ENCODE measurements around the gene WDR64. TPM values are rescaled to one million over a fixed set of nuclear protein-coding genes. Genes with fewer than 3 reads are reported as not detected.
A peak's percentile ranks its signal among the peaks of the same experiment; 100 is the strongest.

The WDR64 gene
- total and polyA plus RNA-seq, 2 experiments from 2014 or later, result not detected

DNA sequence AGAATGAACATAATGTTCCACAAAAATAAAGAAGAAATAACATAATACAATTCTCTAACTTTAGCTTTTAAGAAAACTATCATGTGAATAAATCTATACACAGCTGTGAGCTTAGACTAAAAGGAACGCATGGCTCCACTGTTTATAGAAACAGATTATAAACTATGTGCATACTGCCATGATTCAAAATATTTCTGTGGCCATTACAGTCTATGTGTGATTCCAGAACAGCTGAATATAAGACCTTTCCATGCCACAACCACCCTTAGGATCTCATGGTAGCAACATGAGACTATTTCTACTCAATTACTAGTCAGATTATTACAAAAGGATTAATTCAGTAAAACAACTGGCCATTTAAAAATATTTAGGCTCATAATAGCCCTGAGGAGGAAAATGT, 15.8 kb upstream of the WDR64 start:
- TF ChIP-seq ZNF331 (CRISPR knock-in tag; IDR thresholded peaks at IDR 0.05; ENCODE audit: low read depth) (no peak), EZH2phosphoT487 (IDR thresholded peaks at IDR 0.05; ENCODE audit: unreplicated experiment) (no peak), POLR2AphosphoS5 (IDR thresholded peaks at IDR 0.05; ENCODE audit: low read depth) (no peak), STAT1 (IDR thresholded peaks at IDR 0.05; ENCODE audit: unreplicated experiment) (no peak), NANOG (IDR thresholded peaks at IDR 0.05; ENCODE audit: borderline replicate concordance) (no peak), CREB1 (CRISPR knock-in tag; IDR thresholded peaks at IDR 0.05; ENCODE audit: low read depth) (no peak), JUNB (IDR thresholded peaks at IDR 0.05; ENCODE audit: unreplicated experiment) (no peak), ETS1 (IDR thresholded peaks at IDR 0.05) (no peak), EZH2 (IDR thresholded peaks at IDR 0.05; ENCODE audit: low read depth, unreplicated experiment) (no peak), ZNF114 (CRISPR knock-in tag; IDR thresholded peaks at IDR 0.05) (no peak), REST (IDR thresholded peaks at IDR 0.05; ENCODE audit: unreplicated experiment) (no peak)
- TF ChIP-seq, protein P1, sequence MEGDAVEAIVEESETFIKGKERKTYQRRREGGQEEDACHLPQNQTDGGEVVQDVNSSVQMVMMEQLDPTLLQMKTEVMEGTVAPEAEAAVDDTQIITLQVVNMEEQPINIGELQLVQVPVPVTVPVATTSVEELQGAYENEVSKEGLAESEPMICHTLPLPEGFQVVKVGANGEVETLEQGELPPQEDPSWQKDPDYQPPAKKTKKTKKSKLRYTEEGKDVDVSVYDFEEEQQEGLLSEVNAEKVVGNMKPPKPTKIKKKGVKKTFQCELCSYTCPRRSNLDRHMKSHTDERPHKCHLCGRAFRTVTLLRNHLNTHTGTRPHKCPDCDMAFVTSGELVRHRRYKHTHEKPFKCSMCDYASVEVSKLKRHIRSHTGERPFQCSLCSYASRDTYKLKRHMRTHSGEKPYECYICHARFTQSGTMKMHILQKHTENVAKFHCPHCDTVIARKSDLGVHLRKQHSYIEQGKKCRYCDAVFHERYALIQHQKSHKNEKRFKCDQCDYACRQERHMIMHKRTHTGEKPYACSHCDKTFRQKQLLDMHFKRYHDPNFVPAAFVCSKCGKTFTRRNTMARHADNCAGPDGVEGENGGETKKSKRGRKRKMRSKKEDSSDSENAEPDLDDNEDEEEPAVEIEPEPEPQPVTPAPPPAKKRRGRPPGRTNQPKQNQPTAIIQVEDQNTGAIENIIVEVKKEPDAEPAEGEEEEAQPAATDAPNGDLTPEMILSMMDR (conservative IDR thresholded peaks at IDR 0.05; ENCODE audit: low read depth in 2 of 2), result no peak
- TF ChIP-seq, protein P2, sequence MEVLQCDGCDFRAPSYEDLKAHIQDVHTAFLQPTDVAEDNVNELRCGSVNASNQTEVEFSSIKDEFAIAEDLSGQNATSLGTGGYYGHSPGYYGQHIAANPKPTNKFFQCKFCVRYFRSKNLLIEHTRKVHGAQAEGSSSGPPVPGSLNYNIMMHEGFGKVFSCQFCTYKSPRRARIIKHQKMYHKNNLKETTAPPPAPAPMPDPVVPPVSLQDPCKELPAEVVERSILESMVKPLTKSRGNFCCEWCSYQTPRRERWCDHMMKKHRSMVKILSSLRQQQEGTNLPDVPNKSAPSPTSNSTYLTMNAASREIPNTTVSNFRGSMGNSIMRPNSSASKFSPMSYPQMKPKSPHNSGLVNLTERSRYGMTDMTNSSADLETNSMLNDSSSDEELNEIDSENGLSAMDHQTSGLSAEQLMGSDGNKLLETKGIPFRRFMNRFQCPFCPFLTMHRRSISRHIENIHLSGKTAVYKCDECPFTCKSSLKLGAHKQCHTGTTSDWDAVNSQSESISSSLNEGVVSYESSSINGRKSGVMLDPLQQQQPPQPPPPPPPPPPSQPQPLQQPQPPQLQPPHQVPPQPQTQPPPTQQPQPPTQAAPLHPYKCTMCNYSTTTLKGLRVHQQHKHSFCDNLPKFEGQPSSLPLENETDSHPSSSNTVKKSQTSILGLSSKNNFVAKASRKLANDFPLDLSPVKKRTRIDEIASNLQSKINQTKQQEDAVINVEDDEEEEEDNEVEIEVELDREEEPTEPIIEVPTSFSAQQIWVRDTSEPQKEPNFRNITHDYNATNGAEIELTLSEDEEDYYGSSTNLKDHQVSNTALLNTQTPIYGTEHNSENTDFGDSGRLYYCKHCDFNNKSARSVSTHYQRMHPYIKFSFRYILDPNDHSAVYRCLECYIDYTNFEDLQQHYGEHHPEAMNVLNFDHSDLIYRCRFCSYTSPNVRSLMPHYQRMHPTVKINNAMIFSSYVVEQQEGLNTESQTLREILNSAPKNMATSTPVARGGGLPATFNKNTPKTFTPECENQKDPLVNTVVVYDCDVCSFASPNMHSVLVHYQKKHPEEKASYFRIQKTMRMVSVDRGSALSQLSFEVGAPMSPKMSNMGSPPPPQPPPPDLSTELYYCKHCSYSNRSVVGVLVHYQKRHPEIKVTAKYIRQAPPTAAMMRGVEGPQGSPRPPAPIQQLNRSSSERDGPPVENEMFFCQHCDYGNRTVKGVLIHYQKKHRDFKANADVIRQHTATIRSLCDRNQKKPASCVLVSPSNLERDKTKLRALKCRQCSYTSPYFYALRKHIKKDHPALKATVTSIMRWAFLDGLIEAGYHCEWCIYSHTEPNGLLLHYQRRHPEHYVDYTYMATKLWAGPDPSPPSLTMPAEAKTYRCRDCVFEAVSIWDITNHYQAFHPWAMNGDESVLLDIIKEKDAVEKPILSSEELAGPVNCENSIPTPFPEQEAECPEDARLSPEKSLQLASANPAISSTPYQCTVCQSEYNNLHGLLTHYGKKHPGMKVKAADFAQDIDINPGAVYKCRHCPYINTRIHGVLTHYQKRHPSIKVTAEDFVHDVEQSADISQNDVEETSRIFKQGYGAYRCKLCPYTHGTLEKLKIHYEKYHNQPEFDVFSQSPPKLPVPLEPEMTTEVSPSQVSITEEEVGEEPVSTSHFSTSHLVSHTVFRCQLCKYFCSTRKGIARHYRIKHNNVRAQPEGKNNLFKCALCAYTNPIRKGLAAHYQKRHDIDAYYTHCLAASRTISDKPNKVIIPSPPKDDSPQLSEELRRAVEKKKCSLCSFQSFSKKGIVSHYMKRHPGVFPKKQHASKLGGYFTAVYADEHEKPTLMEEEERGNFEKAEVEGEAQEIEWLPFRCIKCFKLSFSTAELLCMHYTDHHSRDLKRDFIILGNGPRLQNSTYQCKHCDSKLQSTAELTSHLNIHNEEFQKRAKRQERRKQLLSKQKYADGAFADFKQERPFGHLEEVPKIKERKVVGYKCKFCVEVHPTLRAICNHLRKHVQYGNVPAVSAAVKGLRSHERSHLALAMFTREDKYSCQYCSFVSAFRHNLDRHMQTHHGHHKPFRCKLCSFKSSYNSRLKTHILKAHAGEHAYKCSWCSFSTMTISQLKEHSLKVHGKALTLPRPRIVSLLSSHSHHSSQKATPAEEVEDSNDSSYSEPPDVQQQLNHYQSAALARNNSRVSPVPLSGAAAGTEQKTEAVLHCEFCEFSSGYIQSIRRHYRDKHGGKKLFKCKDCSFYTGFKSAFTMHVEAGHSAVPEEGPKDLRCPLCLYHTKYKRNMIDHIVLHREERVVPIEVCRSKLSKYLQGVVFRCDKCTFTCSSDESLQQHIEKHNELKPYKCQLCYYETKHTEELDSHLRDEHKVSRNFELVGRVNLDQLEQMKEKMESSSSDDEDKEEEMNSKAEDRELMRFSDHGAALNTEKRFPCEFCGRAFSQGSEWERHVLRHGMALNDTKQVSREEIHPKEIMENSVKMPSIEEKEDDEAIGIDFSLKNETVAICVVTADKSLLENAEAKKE (CRISPR knock-in tag; IDR thresholded peaks at IDR 0.05), result no peak

More for the DNA sequence above, 15.8 kb upstream of the WDR64 start:
- Histone ChIP-seq H3K27me3 (ENCODE audit: insufficient read depth) (no peaks in the 10 kb centered on the region), H4K20me1 (replicated peaks; ENCODE audit: insufficient read depth) (peaks cover 14% of the 10 kb centered on the region), H3K36me3 (ENCODE audit: insufficient read depth) (peaks cover 5% of the 10 kb centered on the region; the same call in 1 of the 2 replicates), H3K79me2 (replicated peaks; ENCODE audit: insufficient read depth) (peaks cover 82% of the 10 kb centered on the region), H3K9me2 (ENCODE audit: insufficient read depth) (no peaks in the 10 kb centered on the region), H3F3A (replicated peaks; ENCODE audit: low read depth) (no peaks in the 10 kb centered on the region), H3K4me1 (ENCODE audit: insufficient read depth) (peaks cover 26% of the 10 kb centered on the region), H3K27ac (ENCODE audit: low read depth) (no peak overlapping the region), H2AFZ (no peak overlapping the region), H3K4me3 (no peak overlapping the region), H3K4me2 (peak overlapping the region; percentile 76; the same call in 1 of the 2 replicates)
- peaks cover 7% of the 10 kb centered on the region for H3K9me3 Mint-ChIP-seq
- peaks cover 39% of the 10 kb centered on the region for H3K4me1 Mint-ChIP-seq
- DNase-seq (ENCODE audit: low spot score), result no peak
- no peak overlapping the region; the same call in 2 of the 3 replicates for H3K4me3 Mint-ChIP-seq
- peaks cover 37% of the 10 kb centered on the region for H3K36me3 Mint-ChIP-seq (ENCODE audit: low read depth)
- H3K27ac Mint-ChIP-seq, result no peak overlapping the region
- ATAC-seq, result no peak
- H3K27me3 Mint-ChIP-seq (ENCODE audit: insufficient read depth, low read depth, poor library complexity), result peaks cover 7% of the 10 kb centered on the region
